IMR-90 (cell line): ENCODE data around the gene NCR2. TPM values are rescaled to one million over a fixed set of nuclear protein-coding genes. Genes with fewer than 3 reads are reported as not detected.

Experiments
- ATAC-seq: fragments of 200-7000 bp; cut with Tn5 transposase; 2 replicates; pipeline ENCODE4 v1.9.1; 2020; ENCODE audit warnings: low read depth, mild to moderate bottlenecking, moderate library complexity
- BruUV-seq: library from RNA; stranded (reverse); fragments of 400-500 nt; replicated peaks from 2 replicates; lab custom pipeline; 2021; lab: Mats Ljungman, UMichigan
- CTCF ChIA-PET: fragments of 300-600 bp; formaldehyde crosslinking; extraction: SDS; loops from one replicate; lab custom pipeline; 2021; ENCODE audit warnings: antibody characterized with exemption; lab: Yijun Ruan, JAX
- POLR2A ChIA-PET: fragments of 300-600 bp; sonication (Branson Sonifier 250); formaldehyde crosslinking; loops from one replicate; lab custom pipeline; 2022; ENCODE audit warnings: antibody characterized with exemption; ENCODE audit not compliant: unreplicated experiment; lab: Charles Lee
- DNase-seq: peaks from one replicate; pipeline ENCODE4 v3.0.0; 2013
- H2AFZ ChIP-seq: replicated peaks from 2 replicates; pipeline ENCODE3; 2013; ENCODE audit warnings: low read length, mild to moderate bottlenecking; ENCODE audit not compliant: poor library complexity
- H2AK5ac ChIP-seq: 2 replicates; pipeline ENCODE4 v1.6.1; 2013; ENCODE audit warnings: low read depth, low read length, inconsistent platforms
- H2AK9ac ChIP-seq: replicated peaks from 2 replicates; pipeline ENCODE3; 2013; ENCODE audit warnings: mild to moderate bottlenecking, low read depth, low read length, moderate library complexity; ENCODE audit not compliant: poor library complexity
- H2BK120ac ChIP-seq: 2 replicates; pipeline ENCODE4 v1.6.1; 2013; ENCODE audit warnings: low read depth, low read length, inconsistent platforms
- H2BK15ac ChIP-seq: 3 replicates; pipeline ENCODE4 v1.6.1; 2013; ENCODE audit warnings: low read depth, low read length, inconsistent platforms
- H2BK20ac ChIP-seq: 2 replicates; pipeline ENCODE4 v1.6.1; 2013; ENCODE audit warnings: low read depth, mild to moderate bottlenecking, inconsistent platforms, low read length, moderate library complexity
- H2BK5ac ChIP-seq: 2 replicates; pipeline ENCODE4 v1.6.1; 2013; ENCODE audit warnings: mild to moderate bottlenecking, low read depth, low read length, inconsistent platforms; ENCODE audit not compliant: poor library complexity, severe bottlenecking
- H3K14ac ChIP-seq: replicated peaks from 2 replicates; pipeline ENCODE4 v1.6.1; 2013; ENCODE audit warnings: low read depth, low read length, inconsistent platforms
- H3K18ac ChIP-seq: 2 replicates; pipeline ENCODE4 v1.6.1; 2013; ENCODE audit warnings: low read depth, low read length, control low read depth
- H3K23ac ChIP-seq: 2 replicates; pipeline ENCODE4 v1.6.1; 2013; ENCODE audit warnings: low read depth, low read length, inconsistent platforms
- H3K27ac ChIP-seq: 2 replicates; pipeline ENCODE4 v1.5.1; 2013; ENCODE audit warnings: mild to moderate bottlenecking, control low read depth, low read length; ENCODE audit not compliant: insufficient read depth
- H3K27me3 ChIP-seq: 2 replicates; pipeline ENCODE4 v1.6.1; 2013; ENCODE audit warnings: low read length; ENCODE audit not compliant: control insufficient read depth, insufficient read depth
- H3K36me3 ChIP-seq: 2 replicates; pipeline ENCODE4 v1.6.1; 2013; ENCODE audit warnings: low read length, mixed read lengths; ENCODE audit not compliant: control insufficient read depth, insufficient read depth
- H3K4ac ChIP-seq: 2 replicates; pipeline ENCODE4 v1.6.1; 2013; ENCODE audit warnings: low read depth, low read length, inconsistent platforms
- H3K4me1 ChIP-seq: 2 replicates; pipeline ENCODE4 v1.6.1; 2013; ENCODE audit warnings: low read length, mixed read lengths; ENCODE audit not compliant: control insufficient read depth, insufficient read depth
- H3K4me2 ChIP-seq: 2 replicates; pipeline ENCODE4 v1.6.1; 2013; ENCODE audit warnings: low read depth, mild to moderate bottlenecking, control low read depth, low read length, moderate library complexity
- H3K4me3 ChIP-seq: 2 replicates; pipeline ENCODE4 v1.5.1; 2013; ENCODE audit warnings: low read depth, mild to moderate bottlenecking, control low read depth, low read length, moderate library complexity; ENCODE audit not compliant: insufficient read depth
- H3K56ac ChIP-seq: 2 replicates; pipeline ENCODE4 v1.6.1; 2013; ENCODE audit warnings: low read length, inconsistent platforms; ENCODE audit not compliant: insufficient read depth; ENCODE audit errors: extremely low read depth
- H3K79me1 ChIP-seq, 2 experiments: 2 replicates each; pipeline ENCODE4 v1.6.1; 2013; ENCODE audit warnings: low read length in 2 of 2, inconsistent platforms in 1 of 2, low read depth in 1 of 2
- H3K9ac ChIP-seq: 2 replicates; pipeline ENCODE4 v1.6.1; 2013; ENCODE audit warnings: low read depth, low read length, control low read depth
- H3K9me1 ChIP-seq: 2 replicates; pipeline ENCODE4 v1.6.1; 2013; ENCODE audit warnings: low read length, inconsistent platforms; ENCODE audit not compliant: insufficient read depth
- H3K9me3 ChIP-seq: 2 replicates; pipeline ENCODE4 v1.6.1; 2013; ENCODE audit warnings: low read length; ENCODE audit not compliant: control insufficient read depth, insufficient read depth
- H4K20me1 ChIP-seq: 2 replicates; pipeline ENCODE4 v1.6.1; 2013; ENCODE audit warnings: low read length, inconsistent platforms; ENCODE audit not compliant: insufficient read depth
- H4K5ac ChIP-seq: 2 replicates; pipeline ENCODE4 v1.6.1; 2013; ENCODE audit warnings: mild to moderate bottlenecking, low read depth, low read length, control low read depth
- H4K8ac ChIP-seq, 2 experiments: 2 replicates each; pipeline ENCODE4 v1.6.1; 2013; ENCODE audit warnings: low read depth in 2 of 2, low read length in 2 of 2, control low read depth in 1 of 2, inconsistent platforms in 1 of 2
- H4K91ac ChIP-seq: 2 replicates; pipeline ENCODE4 v1.6.1; 2013; ENCODE audit warnings: low read depth, low read length, inconsistent platforms; ENCODE audit not compliant: insufficient read depth
- BHLHE40 ChIP-seq: fragments of 150-350 bp; IDR thresholded peaks from 2 replicates; pipeline ENCODE4 v1.6.1; 2016; ENCODE audit warnings: mild to moderate bottlenecking, low read depth, low read length
- CEBPB ChIP-seq: IDR thresholded peaks from 2 replicates; pipeline ENCODE4 v1.6.1; 2012; ENCODE audit warnings: low read depth, low read length, improper control_type of control experiment
- ELK1 ChIP-seq: fragments of 150-350 bp; IDR thresholded peaks from 2 replicates; pipeline ENCODE4 v1.6.1; 2016; ENCODE audit warnings: low read depth, mild to moderate bottlenecking, low read length, moderate library complexity, borderline replicate concordance
- FOS ChIP-seq: fragments of 150-350 bp; IDR thresholded peaks from 2 replicates; pipeline ENCODE4 v1.6.1; 2016; ENCODE audit warnings: low read depth, low read length
- NFE2L2 ChIP-seq: fragments of 150-350 bp; IDR thresholded peaks from 2 replicates; pipeline ENCODE4 v1.6.1; 2016; ENCODE audit warnings: low read depth, mild to moderate bottlenecking, low read length
- RAD21 ChIP-seq: IDR thresholded peaks from 2 replicates; pipeline ENCODE4 v1.6.1; 2012; ENCODE audit warnings: low read length, improper control_type of control experiment
- RCOR1 ChIP-seq: IDR thresholded peaks from 2 replicates; pipeline ENCODE4 v1.6.1; 2012; ENCODE audit warnings: mild to moderate bottlenecking, low read length, improper control_type of control experiment; ENCODE audit not compliant: insufficient replicate concordance
- WGBS, 2 experiments: methylation state at CpG; one replicate each; pipeline versions ENCODE4 v1.1.5 to v1.1.7; 2013; ENCODE audit warnings: missing lambda C conversion rate in 2 of 2; ENCODE audit not compliant: insufficient read length in 1 of 2; ENCODE audit errors: extremely low coverage in 2 of 2; 5-methylcytosine and 5-hydroxymethylcytosine counted together
- dilution Hi-C: fragments of 300-500 bp; cut with HindIII; formaldehyde crosslinking; loops from one replicate; pipeline ENCODE4 v1.14.3; 2018; ENCODE audit warnings: low sequenced_read_pairs; ENCODE audit not compliant: unreplicated experiment
- in situ Hi-C: fragments of 300-500 bp; cut with MboI; formaldehyde crosslinking; loops from 3 replicates; pipeline ENCODE4 v1.14.3; 2019; ENCODE audit warnings: low sequenced_read_pairs, inconsistent platforms, mixed read lengths
- intact Hi-C: fragments of 100-400 bp; cut with micrococcal nuclease; formaldehyde crosslinking; loops from 2 replicates; pipeline ENCODE4 v1.10.0; 2022
- polyA plus RNA-seq, 3 experiments: library from polyadenylated mRNA; depleted of rRNA; stranded (reverse); fragments of >200 nt; gene quantifications; 2 replicates each; pipeline ENCODE4 v1.2.3, GENCODE V29; 2012; ENCODE audit warnings: low replicate concordance in 1 of 3
- total RNA-seq: library from RNA; depleted of rRNA; stranded (reverse); fragments of >200 nt; gene quantifications from 2 replicates; pipeline ENCODE4 v1.2.3, GENCODE V29; 2012
- TF ChIP-seq, protein P1 (sequence below): conservative IDR thresholded peaks from 2 replicates; pipeline ENCODE4 v1.5.1; 2012; ENCODE audit warnings: mild to moderate bottlenecking, low read depth, low read length, improper control_type of control experiment

Gene NCR2
- total and polyA plus RNA-seq, 2 of the 4 experiments (the other 2 are of a cell fraction) = not detected

DNA sequence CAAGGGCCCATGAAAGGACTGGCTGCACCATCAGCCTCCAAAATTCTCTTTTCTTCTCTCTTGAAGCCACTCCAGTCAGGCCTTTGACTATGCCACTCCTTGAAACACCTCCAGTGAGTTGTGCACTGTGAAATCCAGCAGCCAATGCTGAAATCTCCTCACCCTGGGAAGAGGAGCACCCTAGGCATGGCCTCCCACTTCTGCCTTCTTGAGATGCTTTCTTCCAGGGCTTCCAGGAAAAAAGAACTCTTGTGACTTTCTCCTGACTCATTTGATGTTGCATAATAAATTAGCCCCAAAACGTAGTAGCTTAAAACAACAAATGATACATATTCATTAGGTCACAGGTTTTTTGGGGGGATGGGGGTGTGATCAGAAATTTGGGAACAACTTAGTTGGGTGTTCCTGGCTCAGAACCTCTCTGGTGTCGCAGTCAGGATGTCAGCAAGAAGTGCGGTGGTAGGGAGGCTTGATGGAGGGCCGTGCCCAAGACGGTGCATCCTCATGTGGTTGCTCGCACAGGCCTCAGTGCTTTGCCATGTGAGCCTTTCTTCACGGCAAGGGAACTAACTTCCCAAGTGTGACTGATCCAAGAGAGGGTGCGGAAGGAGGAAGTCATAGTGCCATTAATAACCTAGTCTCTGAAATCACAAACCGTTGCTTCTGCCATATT lies 12.1 kb downstream of the NCR2 start:
- Histone ChIP-seq H2AK5ac (no peak overlapping the region), H2BK20ac (no peak overlapping the region), H3K27me3 (peaks cover 32% of the 10 kb centered on the region), H3K9me1 (no peaks in the 10 kb centered on the region), H3K4me2 (no peak overlapping the region), H4K91ac (no peak overlapping the region), H2BK120ac (no peak overlapping the region), H3K14ac (no peak overlapping the region), H2BK15ac (no peak overlapping the region), H4K8ac (no peak overlapping the region), H3K27ac (no peak overlapping the region), H3K4ac (no peak overlapping the region), H3K9ac (no peak overlapping the region), H3K79me1 (no peaks in the 10 kb centered on the region), H4K5ac (no peak overlapping the region), H2BK5ac (no peak overlapping the region), H3K18ac (no peak overlapping the region), H3K9me3 (peaks cover 3% of the 10 kb centered on the region; the same call in 1 of the 2 replicates), H2AK9ac (no peak overlapping the region), H2AFZ (no peak overlapping the region), H3K4me3 (no peak overlapping the region), H3K56ac (no peak overlapping the region), H3K23ac (no peak overlapping the region), H3K4me1 (no peaks in the 10 kb centered on the region), H3K36me3 (no peaks in the 10 kb centered on the region), H4K20me1 (no peaks in the 10 kb centered on the region)
- TF ChIP-seq CEBPB (no peak), FOS (no peak), NFE2L2 (no peak), RAD21 (no peak), RCOR1 (no peak), ELK1 (no peak), BHLHE40 (no peak)
- TF ChIP-seq, protein P1, sequence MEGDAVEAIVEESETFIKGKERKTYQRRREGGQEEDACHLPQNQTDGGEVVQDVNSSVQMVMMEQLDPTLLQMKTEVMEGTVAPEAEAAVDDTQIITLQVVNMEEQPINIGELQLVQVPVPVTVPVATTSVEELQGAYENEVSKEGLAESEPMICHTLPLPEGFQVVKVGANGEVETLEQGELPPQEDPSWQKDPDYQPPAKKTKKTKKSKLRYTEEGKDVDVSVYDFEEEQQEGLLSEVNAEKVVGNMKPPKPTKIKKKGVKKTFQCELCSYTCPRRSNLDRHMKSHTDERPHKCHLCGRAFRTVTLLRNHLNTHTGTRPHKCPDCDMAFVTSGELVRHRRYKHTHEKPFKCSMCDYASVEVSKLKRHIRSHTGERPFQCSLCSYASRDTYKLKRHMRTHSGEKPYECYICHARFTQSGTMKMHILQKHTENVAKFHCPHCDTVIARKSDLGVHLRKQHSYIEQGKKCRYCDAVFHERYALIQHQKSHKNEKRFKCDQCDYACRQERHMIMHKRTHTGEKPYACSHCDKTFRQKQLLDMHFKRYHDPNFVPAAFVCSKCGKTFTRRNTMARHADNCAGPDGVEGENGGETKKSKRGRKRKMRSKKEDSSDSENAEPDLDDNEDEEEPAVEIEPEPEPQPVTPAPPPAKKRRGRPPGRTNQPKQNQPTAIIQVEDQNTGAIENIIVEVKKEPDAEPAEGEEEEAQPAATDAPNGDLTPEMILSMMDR = no peak
- no peak for DNase-seq
- in situ Hi-C loops (no loop called here), intact Hi-C loops (no loop called here), dilution Hi-C loops (no loop called here)
- POLR2A ChIA-PET = no interaction called here
- CTCF ChIA-PET = interaction anchor here (0.6 kb wide), 1 partner anchor 281 kb away, joined by 3 read pairs; no protein-coding TSS in a partner anchor
- no peak for ATAC-seq
- BruUV-seq = no TSS peak
- 100% methylated on average over 1 of the region's 9 CpGs; no CpG with 5 or more reads in 1 of the 2 experiments for WGBS, 2 experiments
